ENCODE results near the gene PUS7.
"Not testable (repeated sequence)": the region's sequence is repeated elsewhere in the genome, so short reads cannot be mapped to it uniquely, and the experiment has no call there.

PUS7 gene

GRCh38 chr7:105497016-105497415 is 25.1 kb downstream of the PUS7 start:
- DNase-seq = no peak

GRCh38 chr7:105496521-105496920 is 25.6 kb downstream of the PUS7 start:
- DNase-seq = no peak

- DNase-seq = no peak
These were observed 28.2 kb downstream of the PUS7 start for GRCh38 chr7:105493923-105494315.

GRCh38 chr7:105493196-105493922 is 28.7 kb downstream of the PUS7 start:
- DNase-seq = no peak

GRCh38 chr7:105489409-105489808 is 32.7 kb downstream of the PUS7 start:
- DNase-seq = no peak

GRCh38 chr7:105487579-105488571 is 34.2 kb downstream of the PUS7 start:
- no peak for DNase-seq

GRCh38 chr7:105480931-105481330 is 41.1 kb downstream of the PUS7 start:
- no peak for DNase-seq

GRCh38 chr7:105478606-105479005 is 43.5 kb downstream of the PUS7 start:
- DNase-seq = no peak

GRCh38 chr7:105477908-105478307 is 44.2 kb downstream of the PUS7 start:
- no peak for DNase-seq

GRCh38 chr7:105474045-105474444 is 48.0 kb downstream of the PUS7 start:
- no peak for DNase-seq

- no peak for DNase-seq
These were observed 48.9 kb downstream of the PUS7 start for GRCh38 chr7:105473163-105473562.

- no peak for DNase-seq
These were observed 51.2 kb downstream of the PUS7 start for GRCh38 chr7:105470846-105471245.

- DNase-seq = no peak
These were observed 52.0 kb downstream of the PUS7 start for GRCh38 chr7:105470090-105470489.

- no peak for DNase-seq
These were observed 59.2 kb downstream of the PUS7 start for GRCh38 chr7:105462765-105463420.

GRCh38 chr7:105461518-105461917 is 60.6 kb downstream of the PUS7 start:
- no peak for DNase-seq

- no peak for DNase-seq
These were observed 64.3 kb downstream of the PUS7 start for GRCh38 chr7:105457619-105458225.

- DNase-seq = no peak
These were observed 67.2 kb downstream of the PUS7 start for GRCh38 chr7:105454921-105455320.

GRCh38 chr7:105454095-105454747 is 67.8 kb downstream of the PUS7 start:
- no peak for DNase-seq

- DNase-seq = no peak
These were observed 70.0 kb downstream of the PUS7 start for GRCh38 chr7:105452085-105452484.

GRCh38 chr7:105450870-105451269 is 71.2 kb downstream of the PUS7 start:
- DNase-seq = not testable (repeated sequence)

- DNase-seq = no peak
These were observed 71.8 kb downstream of the PUS7 start for GRCh38 chr7:105450177-105450861.

- no peak for DNase-seq
These were observed 73.9 kb downstream of the PUS7 start for GRCh38 chr7:105448181-105448580.
